ENCODE data around the gene MAP4K4.
A peak's percentile ranks its signal among the peaks of the same experiment; 100 is the strongest.

Gene MAP4K4

GRCh38 chr2:101858246-101858645, 160.7 kb downstream of the MAP4K4 start:
- no peak for DNase-seq (ENCODE audit: insufficient read length, low spot score)
- no peak for FAIRE-seq

GRCh38 chr2:101858910-101859309, 161.4 kb downstream of the MAP4K4 start:
- FAIRE-seq (no peak), DNase-seq (ENCODE audit: insufficient read length, low spot score) (no peak)

GRCh38 chr2:101859604-101860003, 162.1 kb downstream of the MAP4K4 start:
- DNase-seq (ENCODE audit: insufficient read length, low spot score) (no peak), FAIRE-seq (no peak)

DNA sequence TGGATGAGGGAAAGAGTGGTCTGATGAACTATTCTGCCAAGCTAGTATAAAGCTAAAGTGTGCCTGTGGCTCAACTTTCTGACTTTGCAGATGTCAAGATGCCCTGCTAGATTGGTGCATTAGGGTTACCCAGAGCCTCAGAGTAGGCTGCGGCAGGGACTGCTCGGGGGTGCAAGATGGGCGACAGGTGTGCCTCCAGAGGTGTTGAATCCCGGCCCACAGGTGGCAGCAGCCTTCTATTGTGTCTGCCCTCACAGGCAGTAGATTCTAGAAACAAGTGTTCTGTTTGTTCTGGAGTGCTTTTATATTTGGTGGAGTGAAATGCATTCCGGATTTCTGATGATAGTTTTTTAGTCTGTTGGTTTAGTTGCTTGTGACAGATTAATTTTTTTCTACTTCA, 162.7 kb downstream of the MAP4K4 start:
- FAIRE-seq (no peak), DNase-seq (ENCODE audit: insufficient read length, low spot score) (no peak)

DNA sequence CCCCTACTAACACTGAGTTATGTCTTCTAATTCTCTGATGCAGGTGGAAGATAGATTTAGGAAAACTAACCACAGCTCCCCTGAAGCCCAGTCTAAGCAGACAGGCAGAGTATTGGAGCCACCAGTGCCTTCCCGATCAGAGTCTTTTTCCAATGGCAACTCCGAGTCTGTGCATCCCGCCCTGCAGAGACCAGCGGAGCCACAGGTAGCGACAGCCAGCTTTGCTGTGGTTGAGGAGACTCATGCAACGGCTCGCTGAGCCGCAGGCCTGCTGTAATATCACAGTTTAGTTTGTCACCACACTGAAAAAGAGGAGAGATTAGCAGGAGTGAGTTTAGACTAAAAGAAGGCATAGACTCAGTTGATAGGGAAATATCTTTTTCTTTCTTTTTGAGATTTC, 163.3 kb downstream of the MAP4K4 start:
- no peak for FAIRE-seq

GRCh38 chr2:101861382-101861781, 163.9 kb downstream of the MAP4K4 start:
- FAIRE-seq (no peak), DNase-seq (ENCODE audit: insufficient read length, low spot score) (no peak)

More for the DNA sequence above, 163.3 kb downstream of the MAP4K4 start:
- DNase-seq (ENCODE audit: insufficient read length, low spot score), result no peak

DNA sequence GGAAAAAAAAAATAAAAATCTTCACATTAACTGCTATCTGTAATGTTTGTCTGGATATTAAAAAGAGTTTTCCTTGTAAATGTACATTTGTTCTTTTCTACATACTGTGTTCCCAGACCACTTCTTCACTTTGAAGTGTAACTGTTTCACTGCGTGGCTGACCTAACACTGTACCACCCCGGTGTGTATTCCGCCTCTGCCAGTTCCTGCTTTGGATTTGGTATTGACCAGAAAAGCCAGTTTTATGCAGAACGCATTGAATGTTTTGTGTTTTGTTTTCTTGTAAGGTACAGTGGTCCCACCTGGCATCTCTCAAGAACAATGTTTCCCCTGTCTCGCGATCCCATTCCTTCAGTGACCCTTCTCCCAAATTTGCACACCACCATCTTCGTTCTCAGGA, 166.0 kb downstream of the MAP4K4 start:
- no peak for FAIRE-seq
- no peak for DNase-seq (ENCODE audit: insufficient read length, low spot score)

GRCh38 chr2:101864426-101864825, 166.9 kb downstream of the MAP4K4 start:
- DNase-seq (ENCODE audit: insufficient read length, low spot score), result no peak
- FAIRE-seq, result no peak

DNA sequence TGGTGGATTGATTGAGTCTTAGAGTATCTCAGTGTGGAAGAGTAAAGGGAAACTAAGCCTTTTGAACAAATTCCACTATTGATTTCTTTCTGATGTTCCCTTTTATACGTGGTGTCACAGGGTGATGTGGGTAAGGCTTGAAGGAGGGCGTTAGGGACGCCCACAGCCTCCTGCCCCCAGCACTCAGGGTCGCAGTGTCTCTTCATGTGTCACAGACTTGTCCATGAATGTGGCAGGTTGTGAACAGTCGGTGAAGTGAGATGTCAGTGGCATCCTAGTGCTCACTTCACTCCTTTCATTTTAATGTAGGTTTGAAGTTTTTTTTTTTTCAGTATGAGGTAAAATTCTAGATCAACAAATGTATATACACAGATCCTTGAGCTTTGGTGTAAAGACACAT, 171.0 kb downstream of the MAP4K4 start:
- FAIRE-seq, result no peak

DNA sequence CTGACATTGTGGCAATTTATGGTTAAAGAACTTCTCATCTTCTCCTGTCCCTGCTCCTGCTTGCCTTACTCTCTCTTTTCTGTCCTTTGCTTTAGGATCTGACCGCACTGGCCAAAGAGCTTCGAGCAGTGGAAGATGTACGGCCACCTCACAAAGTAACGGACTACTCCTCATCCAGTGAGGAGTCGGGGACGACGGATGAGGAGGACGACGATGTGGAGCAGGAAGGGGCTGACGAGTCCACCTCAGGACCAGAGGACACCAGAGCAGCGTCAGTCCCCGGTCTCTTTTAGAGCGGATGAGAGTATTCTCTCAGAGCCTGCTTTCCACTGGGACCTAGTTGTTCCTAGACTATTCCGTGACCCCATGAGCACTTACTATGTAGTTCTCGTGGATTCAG, 172.0 kb downstream of the MAP4K4 start:
- DNase-seq (ENCODE audit: insufficient read length, low spot score), result no peak
- no peak for FAIRE-seq

More for the DNA sequence above, 171.0 kb downstream of the MAP4K4 start:
- DNase-seq (ENCODE audit: insufficient read length, low spot score), result no peak

DNA sequence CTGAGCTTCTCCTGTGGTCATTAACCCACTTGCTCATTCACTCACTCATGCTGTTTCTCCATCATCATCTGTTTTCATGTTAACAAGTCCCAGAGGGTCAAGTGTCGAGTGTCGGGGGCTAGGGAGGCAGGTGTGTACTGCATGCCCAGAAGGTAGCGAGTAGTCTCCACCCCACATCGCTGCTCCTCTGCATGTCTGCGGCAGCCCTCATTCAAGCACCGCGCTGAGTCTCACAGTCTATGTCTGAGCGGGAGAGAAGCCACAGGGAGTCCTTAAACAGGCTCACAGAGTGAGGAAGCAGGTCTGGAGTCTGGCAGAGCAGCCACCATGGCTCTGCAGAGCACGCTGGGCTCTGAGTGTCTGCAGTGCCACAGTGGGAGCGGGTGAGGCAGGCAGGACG, 172.9 kb downstream of the MAP4K4 start:
- FAIRE-seq, result no peak

GRCh38 chr2:101871480-101871879, 174.0 kb downstream of the MAP4K4 start:
- DNase-seq (ENCODE audit: insufficient read length, low spot score) (no peak), FAIRE-seq (no peak)

More for the DNA sequence above, 172.9 kb downstream of the MAP4K4 start:
- no peak for DNase-seq (ENCODE audit: insufficient read length, low spot score)

DNA sequence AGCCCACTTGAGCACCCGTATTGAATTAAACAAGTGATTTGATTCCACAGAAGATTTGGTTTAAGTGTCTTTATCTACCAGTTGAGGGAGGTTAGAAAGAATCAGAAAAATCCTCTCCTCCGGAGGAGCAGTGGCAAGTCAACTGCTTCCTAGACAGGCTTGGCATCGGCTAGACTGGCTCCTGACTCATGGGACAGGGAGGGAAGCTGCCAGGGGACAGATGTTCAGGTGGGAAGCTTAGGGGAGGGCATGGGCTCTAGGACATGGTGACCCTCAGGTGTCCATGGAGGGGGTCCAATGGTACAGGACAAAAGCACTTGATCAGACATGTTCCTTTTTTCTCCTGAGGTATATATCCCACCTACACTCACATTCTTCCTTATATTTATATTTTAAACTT, 175.0 kb downstream of the MAP4K4 start:
- DNase-seq (ENCODE audit: insufficient read length, low spot score), result no peak
- FAIRE-seq, result no peak

GRCh38 chr2:101873543-101873942, 176.0 kb downstream of the MAP4K4 start:
- DNase-seq (ENCODE audit: insufficient read length, low spot score) (no peak), FAIRE-seq (no peak)

GRCh38 chr2:101874069-101874468, 176.6 kb downstream of the MAP4K4 start:
- DNase-seq (ENCODE audit: insufficient read length, low spot score), result no peak
- no peak for FAIRE-seq

DNA sequence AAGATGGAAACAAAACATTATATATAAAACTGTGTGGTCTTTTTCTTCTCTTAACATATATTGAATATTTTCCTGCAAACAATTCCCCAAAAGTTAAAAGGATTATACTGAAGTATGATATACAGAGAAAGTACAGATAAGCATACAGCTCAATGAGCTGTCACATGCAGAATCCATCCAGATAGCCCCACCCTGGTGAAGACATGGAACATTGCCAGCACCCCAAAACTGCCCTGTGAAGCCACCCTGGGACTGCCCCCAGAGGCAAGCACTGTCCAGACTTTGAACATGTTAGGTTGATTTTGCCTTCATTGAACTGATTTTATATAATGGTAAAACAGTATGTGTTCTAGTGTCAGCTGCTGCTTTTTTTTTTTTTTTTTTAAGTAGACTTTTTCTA, 182.0 kb downstream of the MAP4K4 start:
- DNase-seq (ENCODE audit: insufficient read length, low spot score) (no peak), FAIRE-seq (no peak)

DNA sequence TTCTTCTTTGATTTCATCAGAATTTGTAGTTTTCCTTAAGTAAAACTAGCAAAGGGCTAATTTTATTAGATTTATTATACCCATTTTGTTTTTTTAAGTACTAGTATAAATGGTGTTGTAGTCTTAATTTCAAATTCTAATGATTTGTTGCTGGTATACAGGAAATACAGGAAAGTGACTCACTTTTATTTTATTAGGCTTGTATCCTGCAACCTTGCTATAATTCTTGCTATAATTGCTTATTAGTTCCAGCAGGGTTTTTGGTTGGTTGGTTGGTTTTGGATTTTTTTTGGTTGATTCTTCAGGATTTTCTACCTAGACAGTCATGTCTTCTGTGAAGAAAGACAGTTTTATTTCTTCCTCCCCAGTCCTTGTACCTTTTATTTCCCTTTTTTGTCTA, 183.6 kb downstream of the MAP4K4 start:
- no peak for DNase-seq (ENCODE audit: insufficient read length, low spot score)
- no peak for FAIRE-seq

- DNase-seq (ENCODE audit: insufficient read length, low spot score) (no peak), FAIRE-seq (no peak)
Observed at GRCh38 chr2:101882769-101883307, 185.3 kb downstream of the MAP4K4 start.

GRCh38 chr2:101883860-101884259, 186.4 kb downstream of the MAP4K4 start:
- DNase-seq (ENCODE audit: insufficient read length, low spot score) (peak; percentile 5), FAIRE-seq (peak; percentile 66)

DNA sequence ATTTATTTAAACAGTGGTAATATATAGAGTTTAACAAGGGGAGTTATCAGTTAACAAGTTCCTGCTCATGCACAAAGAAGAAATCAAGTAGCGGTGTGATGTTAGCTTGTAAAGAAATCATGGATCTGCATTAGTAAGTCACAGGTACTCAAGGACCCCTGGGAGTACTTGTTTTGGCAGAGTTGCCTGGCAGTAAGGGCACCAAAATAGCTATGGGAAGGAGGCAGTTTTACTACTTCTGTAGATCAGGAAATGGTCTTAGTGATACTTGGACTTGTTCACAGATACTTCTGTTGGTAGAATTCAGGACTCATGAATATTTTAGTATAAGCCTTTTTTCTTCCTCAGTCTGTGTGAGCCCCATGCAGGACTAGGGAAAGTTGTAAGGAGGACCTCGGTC, 186.9 kb downstream of the MAP4K4 start:
- DNase-seq (ENCODE audit: insufficient read length, low spot score) (no peak), FAIRE-seq (no peak)

- DNase-seq (ENCODE audit: insufficient read length, low spot score), result no peak
- no peak for FAIRE-seq
Observed at GRCh38 chr2:101887328-101887727, 189.8 kb downstream of the MAP4K4 start.

GRCh38 chr2:101889460-101890098, 192.1 kb downstream of the MAP4K4 start:
- DNase-seq (ENCODE audit: insufficient read length, low spot score), result no peak
- no peak for FAIRE-seq

GRCh38 chr2:101892377-101892776, 194.9 kb downstream of the MAP4K4 start:
- DNase-seq (ENCODE audit: insufficient read length, low spot score), result no peak
- no peak for FAIRE-seq

Measured in GM19239 (cell line).